Cardiac fibroblast (primary cell): Measurements from ENCODE around the gene RAP1B.

Experiments
- DNase-seq, 2 donors: peaks; one replicate each; pipeline versions ENCODE4 v3.0.0 to v3.0.0-alpha.2; 2010; ENCODE audit warnings: low read depth in 2 of 2
- H3K4me3 ChIP-seq, 2 donors: replicated peaks in 1 of 2; 1 replicate in 1 of 2; 2 replicates in 1 of 2; pipeline ENCODE4 v1.5.1; 2011; ENCODE audit warnings: low read depth in 2 of 2, low read length in 2 of 2, mild to moderate bottlenecking in 2 of 2, moderate library complexity in 1 of 2
- TF ChIP-seq, protein P1 (sequence below): IDR thresholded peaks from one replicate; pipeline ENCODE4 v1.5.1; 2011; ENCODE audit warnings: low read depth, mild to moderate bottlenecking, low read length, inconsistent platforms

Gene RAP1B

GRCh38 chr12:68613209-68613904 lies 2.7 kb downstream of the RAP1B start:
- peak overlapping the region; percentile 85 to 89 for H3K4me3 ChIP-seq
- DNase-seq = no peak
- TF ChIP-seq, protein P1, sequence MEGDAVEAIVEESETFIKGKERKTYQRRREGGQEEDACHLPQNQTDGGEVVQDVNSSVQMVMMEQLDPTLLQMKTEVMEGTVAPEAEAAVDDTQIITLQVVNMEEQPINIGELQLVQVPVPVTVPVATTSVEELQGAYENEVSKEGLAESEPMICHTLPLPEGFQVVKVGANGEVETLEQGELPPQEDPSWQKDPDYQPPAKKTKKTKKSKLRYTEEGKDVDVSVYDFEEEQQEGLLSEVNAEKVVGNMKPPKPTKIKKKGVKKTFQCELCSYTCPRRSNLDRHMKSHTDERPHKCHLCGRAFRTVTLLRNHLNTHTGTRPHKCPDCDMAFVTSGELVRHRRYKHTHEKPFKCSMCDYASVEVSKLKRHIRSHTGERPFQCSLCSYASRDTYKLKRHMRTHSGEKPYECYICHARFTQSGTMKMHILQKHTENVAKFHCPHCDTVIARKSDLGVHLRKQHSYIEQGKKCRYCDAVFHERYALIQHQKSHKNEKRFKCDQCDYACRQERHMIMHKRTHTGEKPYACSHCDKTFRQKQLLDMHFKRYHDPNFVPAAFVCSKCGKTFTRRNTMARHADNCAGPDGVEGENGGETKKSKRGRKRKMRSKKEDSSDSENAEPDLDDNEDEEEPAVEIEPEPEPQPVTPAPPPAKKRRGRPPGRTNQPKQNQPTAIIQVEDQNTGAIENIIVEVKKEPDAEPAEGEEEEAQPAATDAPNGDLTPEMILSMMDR = no peak

- TF ChIP-seq, protein P1 = no peak
- no peak for DNase-seq
- H3K4me3 ChIP-seq = no peak overlapping the region
Measured at GRCh38 chr12:68614105-68614679, 3.5 kb downstream of the RAP1B start.

DNA sequence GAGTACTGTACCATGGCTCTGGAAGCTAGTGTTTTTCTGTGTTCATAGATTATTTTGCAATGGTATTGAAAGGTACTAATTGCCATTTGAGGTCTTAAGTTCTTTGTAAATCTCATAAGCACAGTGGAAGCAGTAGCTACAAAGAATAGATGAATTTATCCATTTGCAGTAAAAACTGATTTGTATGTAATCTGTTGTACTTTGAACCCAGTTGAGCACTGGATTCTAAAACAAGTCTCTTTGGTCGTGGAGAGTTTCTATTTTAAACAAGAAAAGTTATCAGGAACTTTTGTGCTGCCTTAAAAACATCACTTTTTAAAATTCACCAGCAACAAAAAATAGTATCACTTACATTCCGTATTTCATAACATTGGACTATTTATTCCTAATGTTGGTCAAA lies 4.1 kb downstream of the RAP1B start:
- no peak for DNase-seq
- H3K4me3 ChIP-seq = no peak overlapping the region
- TF ChIP-seq, protein P1 = no peak

DNA sequence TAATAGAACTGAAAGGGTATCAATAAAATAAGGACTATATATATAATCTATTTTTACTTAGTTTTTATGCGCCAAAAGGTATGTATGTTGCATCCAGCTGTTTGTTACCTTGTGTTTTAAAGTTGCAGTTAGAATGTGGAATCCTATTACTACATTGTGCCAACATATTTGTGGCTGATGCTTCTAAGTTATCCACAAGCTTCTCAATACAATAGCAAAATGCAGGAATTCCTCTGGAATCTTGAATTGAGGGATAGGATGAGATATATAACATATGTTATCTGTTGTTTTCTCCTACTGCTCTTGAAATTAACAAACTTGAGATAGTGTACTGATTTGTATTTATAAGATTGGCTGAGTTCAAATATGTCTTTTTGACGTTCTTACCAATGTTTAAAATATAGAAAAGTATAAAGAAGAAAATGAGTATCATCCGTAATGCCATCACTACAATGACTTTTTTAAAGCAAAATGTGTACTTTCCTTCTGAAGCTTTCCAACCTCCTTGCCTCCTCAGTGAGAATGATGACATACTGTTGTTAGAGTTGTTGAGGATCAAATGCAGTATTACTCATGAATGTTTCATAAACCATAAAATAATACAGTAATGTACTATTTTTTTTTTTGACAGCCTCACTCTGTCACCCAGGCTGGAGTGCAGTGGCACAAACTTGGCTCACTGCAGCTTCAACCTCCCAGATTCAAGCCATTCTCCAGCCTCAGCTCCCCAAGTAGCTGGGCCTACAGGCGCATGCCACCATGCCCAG lies 6.6 kb downstream of the RAP1B start:
- H3K4me3 ChIP-seq = no peak overlapping the region
- peak; percentile 59 to 84 for DNase-seq
- TF ChIP-seq, protein P1 = no peak

- DNase-seq = no peak
- TF ChIP-seq, protein P1 = no peak
- H3K4me3 ChIP-seq = no peak overlapping the region
Measured at GRCh38 chr12:68619541-68619940, 8.8 kb downstream of the RAP1B start.

DNA sequence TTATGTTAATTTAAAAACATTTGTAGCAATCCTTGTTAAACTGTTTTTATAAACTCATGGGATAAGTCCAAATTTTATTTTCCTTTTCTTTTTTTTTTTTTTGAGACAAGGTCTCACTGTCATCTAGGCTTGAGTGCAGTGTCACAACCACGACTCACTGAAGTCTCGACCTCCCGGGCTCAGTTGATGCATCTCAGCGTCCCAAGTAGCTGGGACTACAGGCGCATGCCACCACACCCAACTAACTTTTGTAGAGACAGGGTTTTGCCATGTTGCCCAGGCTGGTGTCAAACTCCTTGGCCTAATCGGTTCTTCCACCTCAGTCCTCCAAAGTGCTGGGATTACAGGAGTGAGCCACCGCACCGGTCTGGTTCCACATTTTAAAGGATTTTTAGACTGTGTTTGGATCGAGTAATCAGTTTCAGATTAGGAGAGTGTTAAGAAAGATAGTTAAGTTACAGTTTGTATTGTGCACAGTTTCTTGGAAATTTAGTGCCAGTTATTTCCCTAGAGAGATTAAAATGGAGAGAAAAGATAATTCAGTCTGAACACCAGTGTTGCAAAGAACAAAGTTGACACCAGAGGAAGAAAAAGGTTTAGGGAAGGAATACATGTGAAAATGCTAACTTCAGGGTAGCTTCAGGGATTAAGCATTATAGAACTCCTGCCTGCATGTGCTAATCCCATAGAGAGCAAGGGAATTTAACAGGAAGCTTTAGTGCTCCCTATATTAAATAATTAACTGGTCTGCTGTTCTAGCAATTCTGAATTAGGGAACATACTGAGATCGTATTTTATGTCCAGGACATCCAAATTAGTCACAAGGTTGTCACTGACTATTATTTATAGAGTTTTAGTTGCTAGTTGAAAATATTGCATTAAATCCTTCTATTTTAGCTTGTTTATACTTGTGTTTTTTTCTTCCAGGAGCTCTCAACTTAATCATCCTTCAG lies 10.1 kb downstream of the RAP1B start:
- DNase-seq = no peak
- no peak overlapping the region for H3K4me3 ChIP-seq
- TF ChIP-seq, protein P1 = no peak
